Stimulated activated CD8-positive, alpha-beta memory T cell treated with anti-CD3 and anti-CD28 coated beads, Interleukin-15, amount 100 ng/mL, for 4 hours (primary cell): ENCODE data around the gene CDKAL1.
"Not testable (repeated sequence)": the region's sequence is repeated elsewhere in the genome, so short reads cannot be mapped to it uniquely, and the experiment has no call there.

Experiments used
- DNase-seq, 2 donors: peaks; one replicate each; pipeline ENCODE4 v3.0.0-alpha.2; 2020; ENCODE audit warnings: low read depth in 2 of 2

The CDKAL1 gene

DNA sequence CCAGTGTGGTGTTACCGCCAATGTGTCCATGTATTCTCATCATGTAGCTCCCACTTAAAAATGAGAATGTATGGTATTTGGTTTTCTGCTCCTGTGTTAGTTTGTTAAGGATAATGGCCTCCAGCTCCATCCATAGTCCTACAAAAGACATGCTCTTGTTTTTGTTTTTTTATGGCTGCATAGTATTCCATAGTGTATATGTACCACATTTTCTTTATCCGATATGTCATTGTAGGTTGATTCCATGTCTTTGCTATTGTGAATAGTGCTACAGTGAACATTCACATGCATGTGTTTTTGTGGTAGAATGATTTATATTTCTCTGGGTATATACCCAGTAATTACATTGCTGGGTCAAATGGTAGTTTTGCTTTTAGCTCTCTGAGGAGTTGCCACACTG, 207.2 kb downstream of the CDKAL1 start:
- DNase-seq = no peak

DNA sequence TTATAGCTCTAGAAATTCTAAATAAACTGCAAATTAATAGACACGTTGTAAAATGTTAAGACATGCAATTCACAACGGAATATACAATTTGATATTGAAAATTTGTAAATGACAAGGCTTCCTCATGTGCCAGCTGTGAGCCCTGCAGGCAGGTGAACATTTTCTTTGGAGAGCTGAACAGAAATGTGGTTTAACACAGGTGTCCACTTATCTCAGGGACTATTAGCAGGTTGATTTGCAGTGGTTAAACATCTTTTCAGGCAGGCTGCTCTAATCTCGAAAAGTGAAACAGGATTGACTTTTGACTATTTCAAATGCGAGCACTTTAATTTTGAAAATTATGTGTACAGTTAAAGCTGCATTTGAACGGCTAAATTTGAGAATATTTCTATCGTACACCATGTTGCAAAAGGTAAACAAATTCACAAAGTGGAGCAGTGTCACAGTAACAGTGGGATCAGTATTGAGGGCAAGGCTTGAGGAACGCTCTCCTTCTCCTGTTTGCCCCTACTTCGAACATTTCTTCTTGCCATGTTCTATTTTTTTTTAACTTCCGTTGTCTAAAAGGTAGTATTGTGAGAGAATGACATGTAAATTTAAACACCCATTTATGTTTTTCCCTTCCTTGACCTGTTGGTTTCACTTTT, 210.8 kb downstream of the CDKAL1 start:
- DNase-seq = no peak

DNA sequence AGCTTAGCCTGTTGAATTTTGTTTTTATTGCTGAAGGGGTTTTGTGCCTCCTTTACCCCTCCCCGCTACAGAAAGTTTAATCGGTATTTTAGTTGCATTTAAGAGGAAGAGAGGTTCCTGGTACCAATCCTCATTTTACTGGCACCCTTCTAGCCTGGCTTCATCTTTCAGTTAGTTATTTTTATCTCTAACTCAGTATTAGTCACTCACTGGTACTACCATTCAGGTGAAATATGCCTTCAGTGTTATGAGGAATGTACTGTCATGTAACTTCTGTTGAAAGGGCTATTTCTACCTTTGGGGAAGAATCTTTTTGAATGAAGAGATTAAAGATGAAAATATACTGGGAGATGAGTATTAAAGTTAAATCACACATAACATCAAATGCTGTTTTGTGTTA, 211.8 kb downstream of the CDKAL1 start:
- no peak for DNase-seq

DNA sequence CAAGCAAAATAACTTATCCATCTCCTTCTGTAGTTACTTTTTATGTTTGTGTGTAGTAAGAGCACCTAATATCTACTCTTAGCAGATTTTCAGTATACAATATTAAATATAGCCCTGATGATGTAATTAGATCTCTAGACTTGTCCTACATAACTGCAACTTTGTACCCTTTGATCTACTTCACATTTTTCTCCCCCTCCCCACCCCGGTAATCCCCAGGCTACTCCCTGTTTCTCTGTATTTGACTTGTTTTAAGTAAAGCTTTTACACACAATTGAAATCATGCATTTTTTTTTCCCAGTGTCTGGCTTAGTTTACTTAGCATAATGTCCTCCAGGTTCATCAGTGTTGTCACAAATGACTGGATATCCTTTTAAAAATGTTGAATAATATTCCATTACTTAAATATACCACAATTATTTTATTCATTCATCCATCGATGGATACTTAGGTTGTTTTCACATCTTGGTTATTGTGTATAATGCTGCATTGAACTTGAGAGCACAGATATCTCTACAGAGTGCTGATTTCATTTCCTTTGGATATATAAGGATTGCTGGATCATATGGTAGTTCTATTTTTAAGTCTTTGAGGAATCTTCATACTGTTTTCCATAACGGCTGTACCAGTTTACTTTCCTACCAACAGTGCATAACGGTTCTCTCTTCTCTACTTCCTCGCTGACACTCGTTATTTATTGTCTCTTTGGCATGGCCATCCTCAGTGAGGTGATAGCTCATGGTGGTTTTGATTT, 212.7 kb downstream of the CDKAL1 start:
- DNase-seq = no peak

DNA sequence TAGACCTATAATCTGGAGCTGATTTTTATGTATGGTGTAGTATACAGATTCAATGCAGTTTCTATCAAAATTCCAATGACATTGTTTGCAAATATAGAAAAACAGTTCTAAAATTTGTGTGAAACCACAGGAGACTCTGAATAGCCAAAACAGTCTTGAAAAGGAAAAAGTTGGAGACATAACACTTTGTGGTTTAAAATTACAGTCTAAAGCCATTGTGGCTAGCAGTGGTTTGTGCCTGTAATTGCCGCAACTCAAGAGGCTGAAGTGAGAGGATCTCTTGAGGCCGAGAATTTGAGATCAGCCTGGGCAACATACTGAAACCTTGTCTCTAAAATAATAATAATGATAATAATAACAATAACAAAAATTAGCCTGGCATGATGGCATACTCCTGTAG, 213.7 kb downstream of the CDKAL1 start:
- no peak for DNase-seq

DNA sequence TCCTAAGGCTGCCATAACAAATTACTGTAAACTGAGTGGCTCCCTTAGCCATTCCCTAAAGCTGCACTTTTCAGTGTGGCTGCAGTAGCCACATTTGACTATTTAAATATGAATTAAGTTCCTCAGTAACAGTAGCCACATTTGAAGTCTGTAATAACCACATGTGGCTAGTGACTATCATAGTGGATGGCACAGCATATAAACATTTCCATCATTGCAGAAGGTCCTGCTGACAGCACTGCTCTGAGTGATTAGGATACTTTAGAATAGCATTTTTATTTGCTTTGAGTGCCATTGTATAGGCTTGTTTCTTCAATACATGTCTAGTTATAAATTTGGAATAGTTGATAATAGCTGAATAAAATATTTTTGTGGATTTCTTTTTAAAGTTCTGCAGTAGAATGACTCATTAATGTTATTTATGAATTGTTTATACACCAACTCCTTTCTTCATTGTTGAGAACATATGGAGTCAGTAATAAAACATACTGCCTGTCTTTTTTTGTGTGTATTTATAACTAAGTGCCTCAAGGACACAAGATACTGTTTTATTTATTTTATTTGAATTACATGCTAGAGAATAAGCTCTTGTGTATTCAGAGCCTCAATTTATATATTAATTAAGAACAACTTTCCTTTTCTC, 217.2 kb downstream of the CDKAL1 start:
- DNase-seq = no peak

DNA sequence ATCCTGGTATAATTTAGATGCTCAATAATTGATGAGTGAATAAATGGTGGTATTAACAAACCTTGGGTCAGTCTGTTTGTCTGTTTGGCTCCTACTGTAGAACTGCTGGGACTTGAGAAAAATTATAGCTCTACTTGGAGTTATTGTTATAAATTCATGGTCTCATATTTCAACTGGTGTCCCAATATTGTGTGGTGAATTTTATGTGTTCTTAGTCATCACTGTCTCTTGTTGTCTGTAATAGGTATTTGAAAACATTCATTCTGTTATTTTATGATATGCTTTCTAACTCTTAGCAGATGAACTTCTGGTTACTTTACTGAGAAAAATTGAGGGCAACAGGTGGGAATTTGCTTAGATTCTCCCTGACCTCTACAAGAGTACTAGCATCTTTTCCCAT, 221.4 kb downstream of the CDKAL1 start:
- DNase-seq = no peak

DNA sequence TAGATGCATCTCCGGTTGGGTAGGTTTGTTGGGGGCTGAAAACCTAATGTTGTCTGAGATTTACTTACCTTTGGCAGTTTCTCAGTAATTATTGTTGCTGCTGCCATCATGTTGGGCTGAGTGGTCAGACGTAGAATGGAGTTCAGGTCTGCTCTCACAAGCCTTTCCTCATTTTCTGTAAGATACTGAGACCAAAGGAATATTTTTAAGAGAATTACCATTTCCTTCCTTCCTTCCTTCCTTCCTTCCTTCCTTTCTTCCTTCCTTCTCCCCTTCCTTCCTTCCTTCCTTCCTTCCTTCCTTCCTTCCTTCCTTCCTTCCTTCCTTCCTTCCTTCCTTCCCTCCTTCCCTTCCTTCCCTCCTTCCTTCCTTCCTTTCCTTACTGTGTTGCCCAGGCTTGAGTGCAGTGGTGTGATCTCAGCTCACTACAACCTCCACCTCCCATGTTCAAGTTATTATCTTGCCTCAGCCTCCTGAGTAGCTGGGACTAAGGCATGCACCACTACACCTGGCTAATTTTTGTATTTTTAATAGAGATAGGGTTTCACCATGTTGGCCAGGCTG, 222.4 kb downstream of the CDKAL1 start:
- DNase-seq = not testable (repeated sequence)

DNA sequence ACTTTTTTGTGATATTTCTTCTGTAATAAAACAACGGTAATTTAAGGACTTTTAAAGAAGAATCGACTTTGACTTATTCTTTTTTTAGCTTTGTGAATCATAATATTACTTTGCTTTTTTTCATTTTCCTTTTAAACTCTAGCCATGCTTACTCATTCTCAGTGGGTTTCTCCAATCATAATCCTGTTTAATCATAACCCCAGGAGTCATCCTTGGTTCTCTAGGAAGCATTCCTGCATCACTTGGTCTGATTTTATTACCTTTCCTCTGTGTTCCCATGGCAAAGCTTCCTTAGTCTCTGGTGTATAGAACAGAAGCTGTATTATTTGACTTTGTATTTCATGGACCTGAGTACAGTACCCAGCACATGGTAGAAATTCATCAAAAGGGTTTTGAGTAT, 223.5 kb downstream of the CDKAL1 start:
- DNase-seq = no peak

DNA sequence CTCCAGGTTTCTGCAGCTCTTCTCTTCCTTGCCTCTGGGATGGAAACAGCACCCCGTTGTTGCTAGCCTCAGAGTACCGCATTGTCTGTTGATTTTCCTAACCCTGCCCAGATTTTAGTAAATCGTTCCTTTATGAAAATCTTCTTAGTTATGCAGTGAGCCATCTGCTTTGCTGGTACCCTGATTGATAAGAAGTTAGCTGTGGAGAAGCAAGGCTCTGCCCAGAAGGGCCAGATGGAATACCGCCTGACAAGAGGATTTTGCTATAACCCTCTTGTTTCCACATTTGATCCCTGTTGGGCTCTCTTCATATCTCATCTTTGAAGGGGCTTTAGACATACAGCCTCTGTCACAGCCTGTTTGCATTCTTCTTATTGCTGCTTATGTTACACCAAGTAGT, 229.0 kb downstream of the CDKAL1 start:
- no peak for DNase-seq

DNA sequence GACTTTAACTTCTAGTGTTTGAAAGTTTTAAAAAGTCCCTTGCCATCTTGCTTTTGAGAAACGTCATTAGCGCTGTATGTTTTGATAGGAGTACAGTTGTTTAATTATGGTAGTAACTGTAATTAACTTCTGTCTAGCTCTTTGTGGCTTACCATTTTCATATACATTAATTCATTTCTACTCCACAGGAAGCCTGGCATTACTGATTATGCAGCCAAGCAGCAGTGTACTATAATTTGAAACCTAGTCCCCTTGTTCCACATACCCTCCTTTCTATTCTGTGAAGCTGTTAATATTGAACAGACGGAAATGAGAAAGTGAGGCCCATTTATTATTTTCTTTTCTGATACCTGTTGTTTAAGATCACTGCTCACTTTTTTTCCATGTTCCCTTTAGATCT, 235.4 kb downstream of the CDKAL1 start:
- no peak for DNase-seq

DNA sequence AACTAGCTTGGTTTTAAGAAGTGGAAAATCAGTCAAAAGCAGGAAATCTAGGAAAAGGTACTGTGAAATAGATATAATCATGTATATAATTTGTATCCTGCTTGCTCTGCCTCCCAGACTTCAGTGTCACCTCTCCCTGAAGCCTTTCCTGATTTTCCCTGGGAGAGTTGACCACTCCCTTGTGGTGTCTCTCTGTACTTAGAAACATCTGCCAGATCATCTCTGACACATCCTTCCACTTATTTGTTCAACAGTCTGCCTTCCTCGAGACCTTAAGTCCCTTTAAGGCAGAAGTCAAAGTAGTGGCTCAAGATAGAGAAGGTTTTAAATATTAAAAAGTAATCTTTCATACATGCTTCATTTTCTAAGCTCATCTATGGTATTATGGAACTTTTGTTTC, 236.5 kb downstream of the CDKAL1 start:
- no peak for DNase-seq

DNA sequence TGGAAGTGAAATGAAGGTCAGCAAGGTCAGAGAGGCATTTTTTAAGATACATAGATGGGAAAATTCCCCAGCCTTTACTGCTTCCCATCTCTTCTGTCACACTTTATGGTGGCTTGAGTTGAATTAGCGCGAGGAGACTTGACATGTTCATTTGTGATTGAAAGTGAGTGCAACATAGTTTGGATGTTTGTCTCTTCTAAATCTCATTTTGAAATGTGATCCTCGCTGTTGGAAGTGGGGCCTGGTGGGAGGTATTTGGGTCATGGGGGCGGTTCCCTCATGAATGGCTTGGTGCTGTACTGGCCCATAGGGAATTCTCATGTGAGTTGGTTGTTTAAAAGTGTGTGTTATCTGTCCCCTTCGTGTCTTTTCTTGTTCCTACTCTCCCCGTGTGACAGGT, 237.2 kb downstream of the CDKAL1 start:
- no peak for DNase-seq

DNA sequence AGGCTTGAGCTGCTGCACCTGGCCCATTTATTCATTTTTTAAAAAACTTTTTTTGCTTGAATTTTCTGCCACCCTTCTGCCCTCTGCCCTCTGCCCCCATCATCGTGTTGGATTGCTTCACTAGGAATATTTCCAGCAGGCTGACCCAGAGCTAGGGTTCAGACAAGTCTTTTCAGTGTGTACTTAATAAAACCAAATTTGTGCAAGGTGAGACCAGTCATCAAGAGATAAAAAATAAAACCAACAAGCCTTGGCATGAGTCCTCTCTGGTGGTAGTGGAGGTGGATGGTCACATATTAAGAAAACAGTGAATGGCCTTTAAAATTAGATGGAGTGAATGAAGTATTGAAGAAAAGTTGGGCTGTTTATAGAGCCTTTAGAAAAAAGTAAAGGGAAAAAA, 239.6 kb downstream of the CDKAL1 start:
- DNase-seq = no peak

DNA sequence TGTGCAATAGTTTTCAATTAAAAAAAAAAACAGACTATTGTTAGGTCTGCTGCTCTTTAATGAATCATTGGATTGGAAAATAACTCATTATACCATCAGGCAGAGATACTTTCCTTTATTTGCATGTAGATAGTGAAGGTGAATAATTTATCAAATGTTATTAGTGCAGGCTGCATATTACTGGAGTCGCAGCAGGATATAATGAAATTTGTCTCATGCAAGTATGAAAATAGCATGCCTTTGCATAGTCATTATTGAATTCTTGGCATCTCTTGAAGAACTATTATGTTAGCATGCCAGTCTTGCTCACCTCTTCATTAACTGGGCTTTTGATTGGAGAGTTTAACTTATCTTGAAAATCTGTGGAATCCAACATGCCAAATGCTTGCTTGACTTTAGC, 241.7 kb downstream of the CDKAL1 start:
- no peak for DNase-seq

DNA sequence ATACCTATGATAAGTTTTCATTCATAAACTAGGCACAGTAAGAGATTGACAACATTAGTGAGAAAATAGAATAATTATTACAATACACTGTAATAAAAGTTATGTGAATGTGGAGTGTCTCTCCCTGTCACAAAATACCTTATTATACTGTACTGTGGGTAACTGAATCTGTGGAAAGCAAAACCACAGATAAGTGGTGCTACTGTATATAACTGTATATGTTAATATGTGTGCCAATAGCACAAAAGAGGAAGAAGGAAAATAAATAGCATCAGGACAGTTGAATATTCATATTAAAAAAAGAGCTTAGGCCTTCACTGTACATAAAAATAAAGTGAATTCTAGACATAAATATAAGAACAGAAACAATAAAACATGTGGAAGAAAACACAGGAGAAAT, 243.5 kb downstream of the CDKAL1 start:
- DNase-seq = no peak

DNA sequence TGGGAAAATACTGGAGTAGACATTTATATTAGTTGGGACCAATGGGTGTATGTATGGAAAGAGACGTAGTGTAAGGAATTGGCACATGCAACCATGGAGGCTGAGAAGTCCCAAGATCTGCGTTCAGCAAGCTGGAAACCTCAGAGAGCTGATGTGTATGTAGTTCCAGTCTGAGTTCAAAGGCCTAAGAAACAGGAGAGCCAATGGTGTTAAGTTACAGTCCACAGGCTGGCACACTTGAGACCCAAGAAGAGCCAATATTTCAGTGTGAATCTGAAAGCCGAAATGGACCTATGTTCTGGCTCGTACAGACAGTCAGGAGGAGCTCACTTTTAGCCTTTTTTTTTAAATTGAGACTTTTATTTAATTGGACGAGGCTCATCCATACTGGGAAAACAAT, 244.2 kb downstream of the CDKAL1 start:
- no peak for DNase-seq

DNA sequence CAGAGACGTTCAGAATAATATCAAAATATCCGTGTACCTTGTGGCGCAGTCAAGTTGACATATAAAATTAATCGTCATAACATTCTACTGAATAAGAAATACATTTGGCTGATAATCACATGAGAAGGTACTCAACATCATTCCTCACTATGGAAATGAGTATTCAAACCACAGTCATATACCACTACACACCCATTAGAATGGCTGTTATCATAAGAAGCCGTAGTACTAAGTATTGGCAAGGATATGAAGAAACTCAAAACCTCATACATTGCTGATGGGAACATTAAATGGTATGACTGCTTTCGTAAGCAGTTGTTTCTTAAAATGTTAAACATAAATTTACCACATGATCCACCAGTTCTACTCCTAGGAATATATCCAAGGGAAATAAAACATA, 244.7 kb downstream of the CDKAL1 start:
- no peak for DNase-seq

DNA sequence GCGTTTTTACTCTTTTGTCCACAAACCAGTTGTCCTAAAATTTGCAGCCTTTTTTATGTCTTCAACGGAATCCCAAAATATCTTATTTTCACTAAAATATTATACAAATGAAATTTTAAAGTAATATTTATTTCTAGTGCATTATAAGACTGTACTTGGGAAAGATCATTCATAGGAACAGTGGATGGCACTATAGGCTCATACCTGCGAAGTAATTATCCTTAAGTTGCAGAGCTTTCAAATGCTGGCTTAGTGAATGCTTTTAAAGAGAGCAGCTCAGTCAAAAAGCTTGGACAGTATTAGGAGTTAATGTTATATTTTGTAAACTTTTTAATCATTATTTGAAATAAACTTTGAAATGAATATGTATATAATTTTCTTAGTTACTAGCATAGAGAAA, 254.9 kb downstream of the CDKAL1 start:
- DNase-seq = no peak

DNA sequence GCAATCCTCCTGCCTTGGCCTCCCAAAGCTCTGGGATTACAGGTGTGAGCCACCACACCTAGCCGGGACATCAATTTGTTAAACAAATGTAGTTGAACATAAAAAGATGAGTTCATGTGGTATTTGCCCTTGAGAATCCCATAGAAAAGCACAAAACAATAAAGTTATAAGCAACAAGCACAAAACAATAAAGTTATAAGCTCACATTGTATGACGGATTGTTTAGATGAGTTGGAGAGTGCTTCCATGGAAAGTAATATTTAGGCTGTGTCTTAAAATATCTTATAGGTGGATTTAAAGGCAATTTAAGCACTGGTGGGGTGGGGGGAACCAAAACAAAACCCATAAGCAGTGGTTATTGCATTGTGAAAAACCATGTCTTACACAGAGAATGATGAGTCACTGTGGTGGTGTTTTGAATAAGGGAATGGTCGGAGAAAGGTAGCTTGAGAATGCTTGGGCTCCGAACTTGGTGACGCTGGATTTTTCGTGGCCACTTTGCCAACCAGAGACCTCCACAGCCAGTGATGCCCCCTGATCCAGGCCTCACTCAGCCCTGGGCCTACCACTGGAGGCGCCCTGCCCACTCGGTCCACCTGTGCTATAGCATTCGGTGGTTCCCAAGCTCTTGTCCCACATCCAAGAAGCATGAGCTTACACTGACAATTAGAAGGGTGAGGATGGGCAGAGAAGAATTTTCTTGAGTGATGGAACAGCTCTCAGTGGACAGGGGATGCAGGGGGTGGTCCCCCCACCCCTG, 256.0 kb downstream of the CDKAL1 start:
- no peak for DNase-seq

DNA sequence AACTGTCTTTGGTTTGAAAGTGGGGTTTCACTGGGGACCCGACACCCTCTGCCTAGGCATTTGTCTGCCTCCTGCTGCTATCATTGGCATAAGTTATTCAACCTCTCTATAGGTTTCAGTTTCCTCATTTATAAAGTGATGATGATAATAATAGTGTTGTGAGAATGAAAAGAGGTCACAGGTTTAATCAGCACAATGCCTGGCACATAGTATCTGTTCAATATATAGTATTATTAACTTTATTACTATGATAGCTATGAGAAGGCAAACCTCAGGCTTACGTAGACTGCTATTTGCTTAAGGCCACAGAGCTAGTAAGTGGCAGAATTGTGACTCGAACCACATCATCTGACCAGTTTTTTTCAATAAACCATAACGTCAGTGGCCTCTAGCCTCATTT, 256.8 kb downstream of the CDKAL1 start:
- no peak for DNase-seq

DNA sequence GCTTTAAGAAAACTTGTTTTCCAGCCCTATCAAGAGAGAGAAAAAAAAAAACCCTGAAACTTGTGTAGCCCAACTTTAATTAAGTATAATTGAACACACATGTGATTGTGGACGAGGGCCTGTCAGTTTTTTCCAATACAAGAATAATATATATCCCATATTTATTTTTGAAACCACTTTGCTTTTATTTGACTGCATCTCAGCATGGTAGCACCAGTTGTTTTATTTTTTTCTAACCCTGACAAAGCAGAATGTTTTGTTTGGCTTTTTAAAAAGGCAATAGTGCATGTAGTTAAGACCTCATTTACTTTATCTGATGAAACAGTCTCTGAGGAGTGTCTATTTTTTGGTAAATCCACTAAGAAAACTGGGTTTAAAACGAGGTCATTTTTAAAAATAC, 257.7 kb downstream of the CDKAL1 start:
- DNase-seq = no peak
